ENCODE data around the gene HES2.

GRCh38 chr1:6445062-6445763 lies 25.5 kb upstream of the HES2 start:
- TF ChIP-seq CTCF (IDR thresholded peaks at IDR 0.05), result peak; percentile 40; the same call in 2 of the 3 replicates
- TF ChIP-seq JUN (IDR thresholded peaks at IDR 0.05), result no peak
- no peak for TF ChIP-seq MYC (IDR thresholded peaks at IDR 0.05; ENCODE audit: borderline replicate concordance, low read length)
- no peak for TF ChIP-seq EP300 (IDR thresholded peaks at IDR 0.05)

All from A549 (cell line).